GM12892 (cell line): ENCODE measurements around the gene AMBP.

Source experiments
- POLR2A ChIP-seq: IDR thresholded peaks from 2 replicates; pipeline ENCODE4 v1.6.1; 2011; ENCODE audit warnings: low read depth, low read length, control low read depth
- POLR2AphosphoS5 ChIP-seq: IDR thresholded peaks from 2 replicates; pipeline ENCODE4 v1.6.1; 2011; ENCODE audit warnings: low read depth, low read length, control low read depth
- TAF1 ChIP-seq: IDR thresholded peaks from 2 replicates; pipeline ENCODE4 v1.6.1; 2011; ENCODE audit warnings: low read depth, mild to moderate bottlenecking, control low read depth, low read length, borderline replicate concordance

DNA sequence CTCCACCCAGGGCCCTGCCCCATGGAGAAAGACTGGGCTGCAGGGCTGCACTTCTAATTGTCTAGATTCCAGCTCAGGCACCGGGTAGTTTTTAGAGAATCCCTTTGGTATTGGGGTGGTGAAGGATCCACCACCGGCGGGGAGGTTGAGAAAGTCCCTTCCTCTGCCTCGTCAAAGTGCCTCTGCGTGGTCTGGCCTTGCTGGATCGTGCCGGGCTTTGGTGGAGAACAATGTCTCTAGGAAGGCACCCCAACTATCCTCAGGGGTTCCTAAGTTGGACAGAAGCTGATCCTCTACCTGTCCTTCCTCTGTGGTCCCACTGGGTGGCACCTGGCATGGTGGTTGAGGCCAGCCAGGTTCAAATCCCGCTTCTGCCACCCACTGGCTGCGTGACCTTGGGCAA, 7.3 kb upstream of the AMBP start:
- TF ChIP-seq TAF1 = no peak
- no peak for TF ChIP-seq POLR2AphosphoS5
- TF ChIP-seq POLR2A = no peak
